GM21423 (cell line): Measurements from ENCODE around the gene DCLK3.

Source experiments
- ATAC-seq: cut with Tn5 transposase; IDR thresholded peaks from one replicate; pipeline ENCODE4 v1.9.1; 2021; ENCODE audit warnings: mild to moderate bottlenecking, moderate library complexity; ENCODE audit not compliant: unreplicated experiment

The DCLK3 gene

DNA sequence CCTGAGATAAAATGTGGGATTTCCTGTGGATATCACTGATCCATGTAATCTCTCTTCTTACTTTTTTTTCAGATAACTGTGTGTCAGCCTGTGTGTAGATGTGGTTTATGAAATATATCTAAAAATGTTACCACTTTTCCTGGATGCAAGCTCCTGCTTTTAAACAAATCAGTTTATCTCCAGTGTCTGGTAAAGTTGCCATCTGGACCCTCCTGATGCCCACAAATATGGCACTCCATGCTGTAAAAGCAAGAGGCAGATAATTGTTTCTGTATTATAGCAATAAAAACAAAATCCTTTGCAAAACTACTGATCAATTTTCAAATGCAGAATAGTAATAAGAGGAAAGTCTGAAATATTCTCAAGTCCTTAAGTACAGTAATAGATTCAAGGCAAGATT is 7.6 kb upstream of the DCLK3 start:
- no peak for ATAC-seq

DNA sequence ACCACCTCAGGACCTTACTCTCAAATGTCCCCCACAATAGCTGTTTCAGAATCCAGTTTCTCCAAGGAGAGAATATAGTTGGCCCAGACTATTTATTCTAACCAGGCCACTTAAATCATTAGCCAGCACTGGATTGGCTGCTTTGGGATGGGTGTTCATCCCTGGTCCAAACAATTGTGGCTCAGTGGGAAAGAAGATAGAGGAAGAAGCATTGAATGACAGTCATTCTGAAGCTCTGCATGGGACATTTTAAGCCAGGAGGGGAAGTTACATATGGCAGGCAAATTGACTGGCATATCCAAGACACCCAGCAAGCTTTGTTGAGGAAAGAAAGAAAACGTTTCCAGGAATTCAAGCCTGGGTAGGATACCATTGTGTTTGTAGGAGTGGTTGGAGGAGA is 5.6 kb upstream of the DCLK3 start:
- no peak for ATAC-seq

- ATAC-seq: no peak
These were observed 751 bp upstream of the DCLK3 start for GRCh38 chr3:36765104-36765503.

GRCh38 chr3:36764704-36765038 is 318 bp upstream of the DCLK3 start:
- no peak for ATAC-seq

GRCh38 chr3:36762918-36763849 is 1.2 kb downstream of the DCLK3 start:
- ATAC-seq: no peak

GRCh38 chr3:36761779-36762178 is 2.6 kb downstream of the DCLK3 start:
- ATAC-seq: no peak

DNA sequence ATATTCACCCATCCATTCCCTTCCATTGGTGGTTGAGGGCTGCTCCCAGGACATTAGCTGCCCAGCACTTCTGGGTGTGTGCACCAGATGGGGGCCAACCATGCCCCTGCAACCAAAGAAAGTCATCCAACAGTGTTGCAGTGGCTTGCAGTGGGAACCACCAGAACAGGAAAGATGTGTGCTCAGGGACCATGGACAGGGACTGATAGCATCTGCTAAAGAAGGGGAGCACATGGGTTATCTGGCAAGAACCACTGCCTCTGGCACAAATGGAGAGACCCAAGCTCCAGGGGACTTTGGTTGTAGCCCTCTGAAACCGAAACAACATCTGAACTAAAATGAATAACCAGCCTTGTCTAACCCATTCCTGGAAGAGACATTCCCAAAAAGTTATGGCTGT is 8.1 kb downstream of the DCLK3 start:
- no peak for ATAC-seq

- ATAC-seq: no peak
These were observed 13.0 kb downstream of the DCLK3 start for GRCh38 chr3:36751326-36751725.

GRCh38 chr3:36750737-36751136 is 13.6 kb downstream of the DCLK3 start:
- ATAC-seq: no peak

DNA sequence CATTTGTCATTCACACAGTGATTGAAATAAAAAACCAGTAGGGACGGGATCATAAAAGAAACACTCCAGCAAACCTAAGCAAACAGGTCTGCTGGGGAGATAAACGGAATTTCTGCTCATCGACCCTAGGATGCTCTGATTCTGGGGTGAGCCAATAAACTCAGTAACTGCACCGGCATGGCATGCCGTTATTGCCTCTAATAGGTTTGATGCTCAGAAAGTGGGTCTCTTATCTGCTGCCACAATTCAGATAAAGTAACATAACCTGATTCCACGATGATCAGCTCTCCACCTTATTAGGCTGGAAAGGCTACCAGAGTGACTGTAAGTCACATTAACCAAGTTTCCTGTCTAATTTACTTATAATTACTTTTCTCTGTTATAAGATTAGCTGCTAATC is 19.6 kb downstream of the DCLK3 start:
- no peak for ATAC-seq

- ATAC-seq: no peak
These were observed 20.5 kb downstream of the DCLK3 start for GRCh38 chr3:36743826-36744225.

- ATAC-seq: no peak
These were observed 23.1 kb downstream of the DCLK3 start for GRCh38 chr3:36741285-36741684.

GRCh38 chr3:36740787-36741186 is 23.6 kb downstream of the DCLK3 start:
- ATAC-seq: no peak

GRCh38 chr3:36738702-36739101 is 25.7 kb downstream of the DCLK3 start:
- ATAC-seq: no peak

DNA sequence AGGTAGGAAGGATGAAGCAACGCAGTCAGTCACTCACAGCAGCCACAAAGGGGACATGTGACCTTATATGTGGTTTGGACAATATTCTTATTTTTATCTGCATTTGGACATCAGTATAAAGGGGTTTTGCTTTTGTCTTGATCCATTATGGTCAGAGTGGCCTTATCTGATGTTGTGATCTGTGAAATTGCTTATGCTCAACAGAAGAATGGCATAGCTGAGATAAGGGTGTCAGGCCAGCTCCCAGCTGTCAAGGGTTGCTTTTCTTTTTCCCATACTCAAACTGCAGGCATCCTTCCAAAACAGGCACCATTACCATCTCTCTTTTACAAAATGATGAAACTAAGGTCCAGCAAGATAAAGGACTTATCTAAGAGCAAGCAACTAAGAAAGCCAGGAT is 28.1 kb downstream of the DCLK3 start:
- ATAC-seq: no peak

GRCh38 chr3:36734742-36735141 is 29.6 kb downstream of the DCLK3 start:
- ATAC-seq: no peak

DNA sequence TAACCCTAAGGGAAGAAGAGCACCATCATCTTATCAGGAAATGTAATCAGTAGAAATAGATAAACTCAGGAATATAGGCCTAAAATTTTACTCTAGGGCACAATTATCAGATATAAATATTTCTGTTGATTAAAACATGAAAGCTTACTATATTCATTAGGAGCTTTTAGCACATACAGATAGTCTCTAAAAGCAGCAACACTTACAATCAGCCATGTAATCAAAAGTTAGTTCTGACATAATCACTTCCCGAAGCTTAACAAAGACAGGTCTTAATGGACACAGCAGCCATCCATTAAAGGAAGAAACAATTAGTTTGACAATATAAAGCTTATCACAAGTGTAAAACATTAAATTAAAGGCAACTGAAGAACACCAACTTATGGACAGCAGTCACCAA is 30.6 kb downstream of the DCLK3 start:
- no peak for ATAC-seq

DNA sequence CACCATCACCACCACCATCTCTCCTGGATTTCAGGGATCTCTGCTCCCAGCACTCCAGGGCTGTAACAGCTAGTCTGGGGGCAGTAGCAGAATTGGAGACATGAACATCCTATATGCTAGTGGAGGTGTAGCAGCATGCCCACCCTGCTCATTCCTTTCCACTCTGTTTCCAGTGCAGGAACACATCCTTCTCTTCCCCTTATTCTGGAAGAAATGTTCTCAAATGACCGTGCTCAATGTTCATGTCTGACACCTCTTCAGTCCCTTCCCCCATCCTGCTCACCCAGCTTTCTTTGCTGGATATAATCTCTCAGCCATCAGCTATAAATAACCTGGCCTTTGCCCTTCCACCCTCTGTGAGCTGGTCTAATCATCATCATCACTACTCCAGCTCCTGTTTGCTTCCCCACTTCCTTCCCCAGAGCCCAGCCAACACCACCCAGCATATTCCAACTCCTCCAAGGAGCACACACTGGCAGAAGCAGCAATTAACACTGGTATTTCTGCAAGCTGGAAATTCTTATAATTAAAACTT is 31.1 kb downstream of the DCLK3 start:
- no peak for ATAC-seq

DNA sequence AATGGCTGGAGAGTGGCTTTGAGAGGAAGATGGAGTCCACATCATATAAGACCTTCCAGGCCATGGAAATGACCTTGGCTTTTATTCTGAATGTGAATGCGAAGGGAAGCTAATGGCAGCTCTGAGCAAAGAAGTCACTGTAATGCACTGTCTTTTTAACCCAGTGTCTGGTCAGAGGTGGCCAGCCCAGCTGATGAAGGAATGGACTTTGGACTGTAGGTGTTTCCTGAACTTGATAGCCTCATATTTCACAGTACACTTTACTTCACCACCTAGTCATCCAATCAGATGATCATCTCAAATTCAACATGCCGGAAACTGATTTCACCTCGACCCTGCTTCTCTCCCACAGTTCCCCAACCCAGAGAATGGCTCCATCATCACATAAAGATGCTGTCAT is 33.4 kb downstream of the DCLK3 start:
- ATAC-seq: no peak

DNA sequence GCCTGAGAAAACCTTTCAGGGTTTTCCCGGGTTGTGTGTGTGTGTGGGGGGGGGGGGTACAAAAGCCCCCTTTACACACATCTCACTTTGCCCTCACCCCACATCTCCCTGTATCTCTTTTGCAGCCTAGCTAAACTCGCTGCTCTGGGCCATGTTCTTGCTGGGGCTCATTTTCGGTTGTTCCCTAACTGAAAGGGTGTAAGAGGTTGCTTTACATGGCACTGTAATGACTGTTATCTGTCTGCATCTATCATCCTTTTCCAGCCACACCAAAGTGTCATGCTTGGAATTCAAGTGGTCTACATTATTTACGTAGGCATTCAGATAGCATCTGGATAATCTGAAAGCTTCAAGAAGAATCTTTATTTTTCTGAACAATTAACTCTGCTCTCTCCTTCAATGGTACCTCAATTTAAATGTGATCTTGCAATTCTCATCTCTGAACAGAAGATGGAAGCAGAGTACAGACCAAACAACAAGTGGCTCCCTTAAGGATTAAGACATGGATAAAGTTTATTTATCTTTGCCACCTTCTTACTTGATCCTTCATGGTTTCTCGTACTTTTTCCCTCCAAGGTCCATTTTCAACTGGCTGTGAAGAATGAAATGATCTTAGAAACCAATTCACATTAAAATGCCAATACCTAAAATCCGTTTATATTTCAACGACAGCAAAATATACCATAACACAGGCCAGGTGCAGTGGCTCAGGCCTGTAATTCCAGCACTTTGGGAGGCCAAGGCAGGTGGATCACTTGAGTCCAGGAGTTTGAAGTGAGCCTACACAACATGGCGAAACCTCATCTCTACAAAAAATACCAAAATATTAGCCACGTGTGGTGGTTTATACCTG is 34.9 kb downstream of the DCLK3 start:
- ATAC-seq: no peak

GRCh38 chr3:36714343-36715086 is 49.8 kb downstream of the DCLK3 start:
- ATAC-seq: no peak
